ENCODE results near the gene SDR39U1. TPM values are rescaled to one million over a fixed set of nuclear protein-coding genes. Genes with fewer than 3 reads are reported as not detected.
A peak's percentile ranks its signal among the peaks of the same experiment; 100 is the strongest.

Gene SDR39U1
- total RNA-seq, 1 donor from 2014 or later = 80.0 TPM

DNA sequence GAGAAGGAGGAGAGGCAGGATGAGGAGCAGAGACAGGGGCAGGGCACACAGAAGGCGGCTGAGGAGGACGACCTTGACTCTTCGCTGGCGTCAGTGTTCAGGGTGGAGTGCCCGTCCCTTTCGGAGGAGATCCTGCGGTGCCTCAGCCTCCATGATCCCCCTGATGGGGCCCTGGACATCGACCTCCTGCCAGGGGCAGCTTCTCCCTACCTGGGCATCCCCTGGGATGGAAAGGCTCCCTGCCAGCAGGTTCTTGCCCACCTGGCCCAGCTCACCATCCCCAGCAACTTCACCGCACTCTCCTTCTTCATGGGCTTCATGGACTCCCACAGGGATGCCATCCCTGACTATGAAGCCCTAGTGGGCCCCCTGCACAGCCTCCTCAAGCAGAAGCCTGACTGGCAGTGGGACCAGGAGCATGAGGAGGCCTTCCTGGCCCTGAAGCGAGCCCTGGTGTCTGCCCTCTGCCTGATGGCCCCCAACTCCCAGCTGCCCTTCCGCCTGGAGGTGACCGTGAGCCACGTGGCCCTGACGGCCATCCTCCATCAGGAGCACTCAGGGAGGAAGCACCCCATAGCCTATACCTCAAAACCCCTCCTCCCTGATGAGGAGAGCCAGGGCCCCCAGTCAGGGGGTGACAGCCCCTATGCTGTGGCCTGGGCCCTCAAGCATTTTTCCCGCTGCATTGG is 27.7 kb downstream of the SDR39U1 start:
- Mint-ChIP-seq H3K4me1 (no peaks in the 10 kb centered on the region), H3K27ac (no peak overlapping the region), H3K36me3 (ENCODE audit: low read depth) (no peaks in the 10 kb centered on the region), H3K4me3 (no peak overlapping the region), H3K27me3 (peaks cover 30% of the 10 kb centered on the region), H3K9me3 (no peaks in the 10 kb centered on the region)
- ChIA-PET CTCF (no interaction called here), POLR2A (interaction anchor here (0.8 kb wide), 1 partner anchor 8 kb away, joined by 3 read pairs; no protein-coding TSS in a partner anchor)
- no peak for ATAC-seq (ENCODE audit: low read depth)
- TF ChIP-seq, protein P1, sequence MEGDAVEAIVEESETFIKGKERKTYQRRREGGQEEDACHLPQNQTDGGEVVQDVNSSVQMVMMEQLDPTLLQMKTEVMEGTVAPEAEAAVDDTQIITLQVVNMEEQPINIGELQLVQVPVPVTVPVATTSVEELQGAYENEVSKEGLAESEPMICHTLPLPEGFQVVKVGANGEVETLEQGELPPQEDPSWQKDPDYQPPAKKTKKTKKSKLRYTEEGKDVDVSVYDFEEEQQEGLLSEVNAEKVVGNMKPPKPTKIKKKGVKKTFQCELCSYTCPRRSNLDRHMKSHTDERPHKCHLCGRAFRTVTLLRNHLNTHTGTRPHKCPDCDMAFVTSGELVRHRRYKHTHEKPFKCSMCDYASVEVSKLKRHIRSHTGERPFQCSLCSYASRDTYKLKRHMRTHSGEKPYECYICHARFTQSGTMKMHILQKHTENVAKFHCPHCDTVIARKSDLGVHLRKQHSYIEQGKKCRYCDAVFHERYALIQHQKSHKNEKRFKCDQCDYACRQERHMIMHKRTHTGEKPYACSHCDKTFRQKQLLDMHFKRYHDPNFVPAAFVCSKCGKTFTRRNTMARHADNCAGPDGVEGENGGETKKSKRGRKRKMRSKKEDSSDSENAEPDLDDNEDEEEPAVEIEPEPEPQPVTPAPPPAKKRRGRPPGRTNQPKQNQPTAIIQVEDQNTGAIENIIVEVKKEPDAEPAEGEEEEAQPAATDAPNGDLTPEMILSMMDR (IDR thresholded peaks at IDR 0.05) = no peak
- intact Hi-C loops (cut with micrococcal nuclease) = no loop called here
- DNase-seq = no peak

DNA sequence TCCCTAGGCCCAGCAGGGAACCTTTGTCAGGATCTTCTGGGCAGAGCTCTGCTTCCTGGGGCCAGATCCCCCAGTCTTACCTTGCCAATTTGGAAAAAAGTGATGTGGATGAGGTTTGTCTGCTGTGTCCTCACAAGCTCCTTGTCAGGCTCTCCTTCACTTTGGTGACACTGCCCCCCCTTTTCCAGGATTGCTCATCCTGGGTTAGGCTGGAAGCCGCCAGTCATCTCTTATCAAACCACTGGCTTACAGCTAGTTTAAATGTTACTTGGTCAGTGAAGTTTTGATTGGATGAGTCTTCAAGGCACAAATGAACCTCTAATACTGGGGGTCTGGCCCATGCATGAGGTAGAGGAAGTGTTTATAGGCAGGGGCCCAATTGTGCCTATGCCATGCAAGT is 28.5 kb downstream of the SDR39U1 start:
- no peak overlapping the region for H3K4me3 Mint-ChIP-seq
- TF ChIP-seq, protein P1 (IDR thresholded peaks at IDR 0.05) = no peak
- DNase-seq = no peak
- no peaks in the 10 kb centered on the region for H3K4me1 Mint-ChIP-seq
- H3K27ac Mint-ChIP-seq = no peak overlapping the region
- H3K27me3 Mint-ChIP-seq = peaks cover 28% of the 10 kb centered on the region
- no peaks in the 10 kb centered on the region for H3K36me3 Mint-ChIP-seq (ENCODE audit: low read depth)
- H3K9me3 Mint-ChIP-seq = no peaks in the 10 kb centered on the region
- ChIA-PET POLR2A (interaction anchor here (1.0 kb wide), 1 partner anchor 49 kb away, joined by 3 read pairs; no protein-coding TSS in a partner anchor), CTCF (interaction anchor here (2.2 to 3.7 kb wide), 2 partner anchors 18 to 48 kb away, joined by 6 to 26 read pairs; no protein-coding TSS in a partner anchor)
- intact Hi-C loops (cut with micrococcal nuclease) = no loop called here
- ATAC-seq (ENCODE audit: low read depth) = no peak

DNA sequence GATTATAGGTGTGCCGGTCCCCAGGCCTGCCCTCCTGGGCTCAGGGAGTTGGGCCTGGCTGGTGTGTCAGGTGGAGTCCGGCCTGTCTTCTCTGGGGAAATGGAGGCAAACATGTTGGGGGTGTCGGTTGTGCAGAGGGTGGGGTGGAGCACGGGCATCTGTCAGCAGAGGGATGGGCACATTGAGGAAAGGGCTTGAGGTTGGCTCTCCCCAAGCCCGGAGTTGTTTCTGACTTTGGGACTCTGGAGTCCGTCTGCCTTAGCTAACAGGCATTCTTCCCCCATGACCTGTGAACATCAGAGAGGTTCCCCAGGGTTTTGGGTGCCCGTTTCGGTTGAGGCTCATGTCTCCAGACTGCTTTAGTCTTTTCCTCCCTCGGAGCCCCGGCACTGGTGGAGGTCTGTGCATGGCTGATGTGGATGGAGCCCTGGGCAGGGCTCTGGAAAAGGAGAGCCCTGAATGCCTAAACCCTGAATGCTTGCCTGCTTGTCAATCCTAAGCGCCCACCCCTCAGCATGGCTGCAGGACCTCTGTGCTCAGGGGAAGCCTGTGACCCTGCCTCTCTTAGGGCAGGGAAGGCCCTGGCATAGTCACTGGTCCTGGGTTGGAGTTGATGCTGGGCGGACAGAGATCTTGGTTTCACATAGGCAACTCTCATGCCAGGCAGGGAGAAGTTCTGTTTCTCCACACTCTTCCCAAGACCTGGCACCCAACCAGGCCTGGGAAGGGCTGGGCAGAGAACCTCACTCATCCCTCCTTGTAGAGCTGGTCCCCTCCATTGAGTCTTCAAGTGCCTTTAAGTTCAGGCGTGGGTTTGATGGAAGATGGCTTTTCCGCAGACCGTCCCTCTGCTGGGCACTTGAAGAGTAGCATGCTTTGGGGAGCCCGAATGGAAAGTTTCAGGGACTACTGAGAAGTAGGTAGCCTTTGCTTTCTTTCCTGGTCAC is 30.9 kb downstream of the SDR39U1 start:
- Mint-ChIP-seq H3K36me3 (ENCODE audit: low read depth) (no peaks in the 10 kb centered on the region), H3K27ac (no peak overlapping the region), H3K9me3 (no peaks in the 10 kb centered on the region), H3K27me3 (peaks cover 14% of the 10 kb centered on the region), H3K4me3 (no peak overlapping the region), H3K4me1 (no peaks in the 10 kb centered on the region)
- CTCF ChIA-PET = interaction anchor here (1.0 to 3.7 kb wide), 5 partner anchors 20 to 80 kb away, joined by 4 to 26 read pairs (median 6); no protein-coding TSS in a partner anchor
- POLR2A ChIA-PET = no interaction called here
- no peak for DNase-seq
- intact Hi-C loops (cut with micrococcal nuclease) = loop anchor here (1.0 kb wide), 3 partner anchors 20 to 78 kb away; no protein-coding TSS in a partner anchor
- ATAC-seq (ENCODE audit: low read depth) = peak; percentile 81
- TF ChIP-seq, protein P1 (IDR thresholded peaks at IDR 0.05) = no peak

DNA sequence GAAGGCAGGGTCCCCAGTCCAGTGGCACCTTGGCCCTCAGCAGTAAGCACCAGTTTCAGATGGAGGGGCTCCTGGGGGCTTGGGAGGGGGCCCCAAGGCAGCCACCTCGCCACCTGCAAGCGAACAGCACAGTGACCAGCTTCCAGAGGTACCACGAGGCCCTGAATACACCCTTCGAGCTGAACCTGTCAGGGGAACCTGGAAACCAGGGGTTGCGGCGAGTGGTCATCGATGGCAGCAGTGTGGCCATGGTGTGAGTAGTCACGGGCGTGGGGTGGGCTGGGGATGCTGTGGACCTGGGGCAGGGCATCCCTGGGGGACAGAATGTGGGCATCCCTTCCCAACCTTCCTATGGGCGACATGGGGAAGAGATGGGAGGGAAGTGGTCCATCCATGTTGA is 32.6 kb downstream of the SDR39U1 start:
- H3K9me3 Mint-ChIP-seq = no peaks in the 10 kb centered on the region
- ChIA-PET POLR2A (interaction anchor here (1.0 kb wide), 1 partner anchor 43 kb away, joined by 3 read pairs; no protein-coding TSS in a partner anchor), CTCF (interaction anchor here (0.9 to 2.0 kb wide), 6 partner anchors 9 to 74 kb away, joined by 3 to 5 read pairs (median 4); no protein-coding TSS in a partner anchor)
- TF ChIP-seq, protein P1 (IDR thresholded peaks at IDR 0.05) = no peak
- intact Hi-C loops (cut with micrococcal nuclease) = no loop called here
- no peaks in the 10 kb centered on the region for H3K36me3 Mint-ChIP-seq (ENCODE audit: low read depth)
- H3K27me3 Mint-ChIP-seq = peaks cover 13% of the 10 kb centered on the region
- H3K4me3 Mint-ChIP-seq = no peak overlapping the region
- H3K4me1 Mint-ChIP-seq = no peaks in the 10 kb centered on the region
- ATAC-seq (ENCODE audit: low read depth) (no peak), DNase-seq (no peak)
- H3K27ac Mint-ChIP-seq = no peak overlapping the region

All from activated B cell treated with CpG ODN at 0.5 μM for 24 hours (primary cell).